HepG2 (cell line): Measurements from ENCODE around the gene FBXW5. TPM values are rescaled to one million over a fixed set of nuclear protein-coding genes. Genes with fewer than 3 reads are reported as not detected.

Experiments
- KDM2A ChIP-seq: sonication (generic); formaldehyde crosslinking; IDR thresholded peaks from 2 replicates; pipeline ENCODE4 v1.4.0; 2020; ENCODE audit warnings: low read depth, missing genetic modification reagents, borderline replicate concordance
- ZNF501 ChIP-seq: sonication (generic); formaldehyde crosslinking; IDR thresholded peaks from 2 replicates; pipeline ENCODE4 v1.5.1; 2020; ENCODE audit warnings: mild to moderate bottlenecking, moderate library complexity, missing genetic modification reagents
- ZNF546 ChIP-seq: sonication (generic); formaldehyde crosslinking; conservative IDR thresholded peaks from 2 replicates; pipeline ENCODE4 v1.8.1; 2023; ENCODE audit warnings: mild to moderate bottlenecking, missing genetic modification reagents
- polyA plus RNA-seq, 8 experiments: library from polyadenylated mRNA; depleted of rRNA in 3 of 8; stranded (reverse) in 7 of 8; unstranded in 1 of 8; fragments of >200 nt; fragmentation: Illumina TruSeq in 4 of 8; extraction: Trizol in 4 of 8; gene quantifications; 2 replicates each; pipeline versions ENCODE4 v1.2.1 to v1.2.3, GENCODE V29; 2011 to 2016; ENCODE audit warnings: low read depth in 4 of 8, missing spikeins in 1 of 8, mixed read lengths in 1 of 8; ENCODE audit not compliant: insufficient read depth in 1 of 8
- total RNA-seq, 5 experiments: library from RNA; depleted of rRNA; stranded (reverse); fragments of >200 nt; fragmentation: Illumina TruSeq; extraction: Trizol; gene quantifications; 2 replicates each; pipeline ENCODE4 v1.2.3, GENCODE V29; 2016; ENCODE audit warnings: low read depth in 1 of 5
- TF ChIP-seq, protein P1 (sequence below): fragments of 450-650 bp; IDR thresholded peaks from 2 replicates; pipeline ENCODE4 v1.6.1; 2017; ENCODE audit warnings: mild to moderate bottlenecking
- TF ChIP-seq, protein P2 (sequence below): sonication (generic); formaldehyde crosslinking; IDR thresholded peaks from 2 replicates; pipeline ENCODE4 v1.8.0; 2022; ENCODE audit warnings: mild to moderate bottlenecking, missing genetic modification reagents, moderate library complexity
- TF ChIP-seq, protein P3 (sequence below): sonication (generic); formaldehyde crosslinking; conservative IDR thresholded peaks from 2 replicates; pipeline ENCODE4 v1.4.0; 2020; ENCODE audit warnings: mild to moderate bottlenecking, missing genetic modification reagents, moderate library complexity

FBXW5 gene
- total and polyA plus RNA-seq, 2 of the 13 experiments (the other 11 are each of a cell fraction or from before 2014, with no cell fraction given): 52.0 to 60.4 TPM

DNA sequence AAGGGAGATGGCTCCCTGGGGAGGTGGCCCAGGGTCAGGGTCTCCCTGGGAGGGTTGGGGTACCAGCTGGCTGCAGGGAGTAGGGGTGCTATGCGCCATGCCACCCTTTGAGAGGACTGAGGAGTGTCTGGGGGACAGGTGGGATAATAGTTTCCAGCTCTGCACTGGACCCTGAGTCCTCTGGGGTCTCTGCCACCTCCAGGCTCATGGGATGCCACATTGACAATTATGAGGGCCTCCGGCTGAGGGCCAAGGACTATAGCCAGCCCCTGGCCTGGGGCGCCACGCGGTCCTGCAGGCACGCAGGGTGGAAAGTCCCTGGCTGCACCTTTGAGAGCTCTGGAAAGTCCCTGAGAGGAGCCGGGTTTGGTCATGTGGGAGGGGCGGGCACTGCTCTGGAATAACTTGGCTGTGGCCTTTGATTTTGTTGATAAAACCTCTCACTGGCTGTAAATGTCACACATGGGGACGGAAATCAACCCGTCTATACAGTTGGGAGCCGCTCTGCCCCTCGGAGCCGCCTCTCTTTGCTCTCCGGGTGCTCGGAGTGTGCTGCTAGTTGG is 42.2 kb downstream of the FBXW5 start (continued):
- TF ChIP-seq, protein P1, sequence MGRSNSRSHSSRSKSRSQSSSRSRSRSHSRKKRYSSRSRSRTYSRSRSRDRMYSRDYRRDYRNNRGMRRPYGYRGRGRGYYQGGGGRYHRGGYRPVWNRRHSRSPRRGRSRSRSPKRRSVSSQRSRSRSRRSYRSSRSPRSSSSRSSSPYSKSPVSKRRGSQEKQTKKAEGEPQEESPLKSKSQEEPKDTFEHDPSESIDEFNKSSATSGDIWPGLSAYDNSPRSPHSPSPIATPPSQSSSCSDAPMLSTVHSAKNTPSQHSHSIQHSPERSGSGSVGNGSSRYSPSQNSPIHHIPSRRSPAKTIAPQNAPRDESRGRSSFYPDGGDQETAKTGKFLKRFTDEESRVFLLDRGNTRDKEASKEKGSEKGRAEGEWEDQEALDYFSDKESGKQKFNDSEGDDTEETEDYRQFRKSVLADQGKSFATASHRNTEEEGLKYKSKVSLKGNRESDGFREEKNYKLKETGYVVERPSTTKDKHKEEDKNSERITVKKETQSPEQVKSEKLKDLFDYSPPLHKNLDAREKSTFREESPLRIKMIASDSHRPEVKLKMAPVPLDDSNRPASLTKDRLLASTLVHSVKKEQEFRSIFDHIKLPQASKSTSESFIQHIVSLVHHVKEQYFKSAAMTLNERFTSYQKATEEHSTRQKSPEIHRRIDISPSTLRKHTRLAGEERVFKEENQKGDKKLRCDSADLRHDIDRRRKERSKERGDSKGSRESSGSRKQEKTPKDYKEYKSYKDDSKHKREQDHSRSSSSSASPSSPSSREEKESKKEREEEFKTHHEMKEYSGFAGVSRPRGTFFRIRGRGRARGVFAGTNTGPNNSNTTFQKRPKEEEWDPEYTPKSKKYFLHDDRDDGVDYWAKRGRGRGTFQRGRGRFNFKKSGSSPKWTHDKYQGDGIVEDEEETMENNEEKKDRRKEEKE: no peak
- TF ChIP-seq ZNF501: no peak
- TF ChIP-seq, protein P2, sequence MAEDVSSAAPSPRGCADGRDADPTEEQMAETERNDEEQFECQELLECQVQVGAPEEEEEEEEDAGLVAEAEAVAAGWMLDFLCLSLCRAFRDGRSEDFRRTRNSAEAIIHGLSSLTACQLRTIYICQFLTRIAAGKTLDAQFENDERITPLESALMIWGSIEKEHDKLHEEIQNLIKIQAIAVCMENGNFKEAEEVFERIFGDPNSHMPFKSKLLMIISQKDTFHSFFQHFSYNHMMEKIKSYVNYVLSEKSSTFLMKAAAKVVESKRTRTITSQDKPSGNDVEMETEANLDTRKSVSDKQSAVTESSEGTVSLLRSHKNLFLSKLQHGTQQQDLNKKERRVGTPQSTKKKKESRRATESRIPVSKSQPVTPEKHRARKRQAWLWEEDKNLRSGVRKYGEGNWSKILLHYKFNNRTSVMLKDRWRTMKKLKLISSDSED (CRISPR knock-in tag): no peak
- no peak for TF ChIP-seq KDM2A (CRISPR knock-in tag)
- TF ChIP-seq, protein P3, sequence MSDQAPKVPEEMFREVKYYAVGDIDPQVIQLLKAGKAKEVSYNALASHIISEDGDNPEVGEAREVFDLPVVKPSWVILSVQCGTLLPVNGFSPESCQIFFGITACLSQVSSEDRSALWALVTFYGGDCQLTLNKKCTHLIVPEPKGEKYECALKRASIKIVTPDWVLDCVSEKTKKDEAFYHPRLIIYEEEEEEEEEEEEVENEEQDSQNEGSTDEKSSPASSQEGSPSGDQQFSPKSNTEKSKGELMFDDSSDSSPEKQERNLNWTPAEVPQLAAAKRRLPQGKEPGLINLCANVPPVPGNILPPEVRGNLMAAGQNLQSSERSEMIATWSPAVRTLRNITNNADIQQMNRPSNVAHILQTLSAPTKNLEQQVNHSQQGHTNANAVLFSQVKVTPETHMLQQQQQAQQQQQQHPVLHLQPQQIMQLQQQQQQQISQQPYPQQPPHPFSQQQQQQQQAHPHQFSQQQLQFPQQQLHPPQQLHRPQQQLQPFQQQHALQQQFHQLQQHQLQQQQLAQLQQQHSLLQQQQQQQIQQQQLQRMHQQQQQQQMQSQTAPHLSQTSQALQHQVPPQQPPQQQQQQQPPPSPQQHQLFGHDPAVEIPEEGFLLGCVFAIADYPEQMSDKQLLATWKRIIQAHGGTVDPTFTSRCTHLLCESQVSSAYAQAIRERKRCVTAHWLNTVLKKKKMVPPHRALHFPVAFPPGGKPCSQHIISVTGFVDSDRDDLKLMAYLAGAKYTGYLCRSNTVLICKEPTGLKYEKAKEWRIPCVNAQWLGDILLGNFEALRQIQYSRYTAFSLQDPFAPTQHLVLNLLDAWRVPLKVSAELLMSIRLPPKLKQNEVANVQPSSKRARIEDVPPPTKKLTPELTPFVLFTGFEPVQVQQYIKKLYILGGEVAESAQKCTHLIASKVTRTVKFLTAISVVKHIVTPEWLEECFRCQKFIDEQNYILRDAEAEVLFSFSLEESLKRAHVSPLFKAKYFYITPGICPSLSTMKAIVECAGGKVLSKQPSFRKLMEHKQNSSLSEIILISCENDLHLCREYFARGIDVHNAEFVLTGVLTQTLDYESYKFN (CRISPR knock-in tag): no peak
- TF ChIP-seq ZNF546 (CRISPR knock-in tag): no peak
